HCT116 (cell line): ENCODE measurements around the gene PLEKHJ1. TPM values are rescaled to one million over a fixed set of nuclear protein-coding genes. Genes with fewer than 3 reads are reported as not detected.

Source experiments
- ATAC-seq: fragments of 200-7000 bp; cut with Tn5 transposase; 2 replicates; pipeline ENCODE4 v1.9.1; 2020; ENCODE audit warnings: mild to moderate bottlenecking, moderate library complexity
- BruUV-seq: library from RNA; stranded (reverse); fragments of 400-500 nt; replicated peaks from 2 replicates; lab custom pipeline; 2021; lab: Mats Ljungman, UMichigan
- CTCF ChIA-PET: fragments of 300-600 bp; sonication (Branson Sonifier 250); formaldehyde crosslinking; loops from one replicate; lab custom pipeline; 2021; ENCODE audit warnings: antibody characterized with exemption; lab: Charles Lee
- POLR2A ChIA-PET: fragments of 300-600, 350-600 bp; sonication (Branson Sonifier 250); formaldehyde crosslinking; loops from one replicate; lab custom pipeline; 2021; ENCODE audit warnings: antibody characterized with exemption; lab: Charles Lee
- RAD21 ChIA-PET, 2 experiments: fragments of 300-600 bp; sonication (Branson Sonifier 250); formaldehyde crosslinking; loops; one replicate each; lab custom pipeline; 2023; ENCODE audit warnings: low total read pairs in 2 of 2; ENCODE audit not compliant: uncharacterized antibody in 2 of 2, unreplicated experiment in 2 of 2, low non-redundant PET in 1 of 2; lab: Charles Lee
- DNase-seq: peaks from one replicate; pipeline ENCODE4 v3.0.0-alpha.2; 2010; ENCODE audit warnings: low read depth, low spot score
- H2AFZ ChIP-seq: fragments of 200-600 bp; shearing (Covaris generic), sonication (generic); 2 replicates; pipeline ENCODE4 v1.6.1; 2017; ENCODE audit warnings: low read depth, mixed run types, mixed read lengths, antibody characterized with exemption, low read length; ENCODE audit not compliant: poor library complexity, severe bottlenecking
- H3K27ac ChIP-seq: 2 replicates; pipeline ENCODE4 v1.5.1; 2012; ENCODE audit warnings: low read depth, low read length
- H3K27me3 ChIP-seq: fragments of 200-600 bp; sonication (generic); 2 replicates; pipeline ENCODE4 v1.6.1; 2016; ENCODE audit warnings: mixed run types, low read length, mixed read lengths; ENCODE audit not compliant: insufficient read depth
- H3K36me3 ChIP-seq, 2 experiments: fragments of 200-500 bp in 1 of 2; fragments of 200-600 bp in 1 of 2; sonication (Bioruptor generic) in 1 of 2; sonication (generic) in 1 of 2; 2 replicates each; pipeline versions ENCODE4 v1.5.1 to v1.6.1; 2014 to 2016; ENCODE audit warnings: low read length in 2 of 2, inconsistent platforms in 1 of 2, mixed read lengths in 1 of 2, mixed run types in 1 of 2; ENCODE audit not compliant: insufficient read depth in 2 of 2, control insufficient read depth in 1 of 2
- H3K4me1 ChIP-seq, 2 experiments: fragments of 200-600 bp in 1 of 2; sonication (generic) in 1 of 2; 2 replicates each; pipeline versions ENCODE4 v1.5.1 to v1.6.1; 2012 to 2017; ENCODE audit warnings: low read length in 2 of 2, inconsistent platforms in 1 of 2, mild to moderate bottlenecking in 1 of 2, mixed read lengths in 1 of 2, mixed run types in 1 of 2, moderate library complexity in 1 of 2; ENCODE audit not compliant: insufficient read depth in 2 of 2, control insufficient read depth in 1 of 2
- H3K4me2 ChIP-seq: fragments of 200-600 bp; sonication (generic); 2 replicates; pipeline ENCODE4 v1.6.1; 2017; ENCODE audit warnings: mixed run types, low read length, mixed read lengths
- H3K4me3 ChIP-seq, 2 experiments: fragments of 200-600 bp in 1 of 2; sonication (generic) in 1 of 2; replicated peaks in 1 of 2; 2 replicates each; pipeline ENCODE4 v1.5.1; 2011 to 2016; ENCODE audit warnings: low read length in 2 of 2, control low read depth in 1 of 2, low read depth in 1 of 2, mild to moderate bottlenecking in 1 of 2, mixed read lengths in 1 of 2, mixed run types in 1 of 2
- H3K79me2 ChIP-seq: fragments of 200-600 bp; sonication (generic); 2 replicates; pipeline ENCODE4 v1.6.1; 2017; ENCODE audit warnings: mild to moderate bottlenecking, mixed run types, low read length, moderate library complexity, mixed read lengths; ENCODE audit not compliant: insufficient read depth
- H3K9ac ChIP-seq: fragments of 200-600 bp; sonication (generic); 2 replicates; pipeline ENCODE4 v1.6.1; 2016; ENCODE audit warnings: low read length, mixed read lengths
- H3K9me2 ChIP-seq: fragments of 200-600 bp; sonication (generic), shearing (Covaris generic); 2 replicates; pipeline ENCODE4 v1.6.1; 2017; ENCODE audit warnings: mixed run types, mild to moderate bottlenecking, moderate library complexity; ENCODE audit not compliant: insufficient read depth
- H3K9me3 ChIP-seq, 2 experiments: fragments of 200-500 bp in 1 of 2; fragments of 200-600 bp in 1 of 2; sonication (Bioruptor generic) in 1 of 2; sonication (generic) in 1 of 2; 2 replicates each; pipeline ENCODE4 v1.6.1; 2014 to 2017; ENCODE audit warnings: low read length in 2 of 2, mixed read lengths in 2 of 2, inconsistent platforms in 1 of 2, low read depth in 1 of 2, mild to moderate bottlenecking in 1 of 2, mixed run types in 1 of 2, moderate library complexity in 1 of 2; ENCODE audit not compliant: control insufficient read depth in 1 of 2, insufficient read depth in 1 of 2
- H4K20me1 ChIP-seq: fragments of 200-600 bp; sonication (generic), shearing (Covaris generic); 2 replicates; pipeline ENCODE4 v1.6.1; 2017; ENCODE audit warnings: mixed run types, mild to moderate bottlenecking, moderate library complexity; ENCODE audit not compliant: insufficient read depth
- CEBPB ChIP-seq: IDR thresholded peaks from 2 replicates; pipeline ENCODE4 v1.6.1; 2012; ENCODE audit warnings: low read depth
- EGR1 ChIP-seq: IDR thresholded peaks from 2 replicates; pipeline ENCODE4 v1.6.1; 2012; ENCODE audit warnings: low read depth
- EZH2 ChIP-seq: fragments of 200-600 bp; sonication (generic); IDR thresholded peaks from 2 replicates; pipeline ENCODE4 v1.6.1; 2017; ENCODE audit warnings: antibody characterized with exemption, mixed run types
- EZH2phosphoT487 ChIP-seq: fragments of 200-600 bp; IDR thresholded peaks from 2 replicates; pipeline ENCODE4 v1.6.1; 2018; ENCODE audit warnings: antibody characterized with exemption, borderline replicate concordance
- JUND ChIP-seq: IDR thresholded peaks from 2 replicates; pipeline ENCODE4 v1.6.1; 2012
- MAX ChIP-seq: IDR thresholded peaks from 2 replicates; pipeline ENCODE4 v1.6.1; 2012
- SIN3A ChIP-seq: IDR thresholded peaks from 2 replicates; pipeline ENCODE4 v1.6.1; 2012; ENCODE audit warnings: low read depth
- SP1 ChIP-seq: IDR thresholded peaks from 2 replicates; pipeline ENCODE4 v1.6.1; 2012; ENCODE audit warnings: low read depth
- TCF7L2 ChIP-seq: IDR thresholded peaks from 2 replicates; pipeline ENCODE4 v1.7.0; 2011; ENCODE audit warnings: borderline replicate concordance, inconsistent platforms; ENCODE audit not compliant: insufficient read depth, insufficient read length; ENCODE audit errors: extremely low read depth
- ZFX ChIP-seq: fragments of 450-650 bp; IDR thresholded peaks from 2 replicates; pipeline ENCODE4 v1.6.1; 2017
- intact Hi-C: fragments of 100-400 bp; cut with micrococcal nuclease; formaldehyde crosslinking; loops from 2 replicates; pipeline ENCODE4 v1.10.0; 2022
- total RNA-seq: library from RNA; stranded (reverse); gene quantifications from one replicate; pipeline ENCODE4 v1.2.1, GENCODE V29; 2021; ENCODE audit not compliant: unreplicated experiment
- TF ChIP-seq, protein P1 (sequence below): IDR thresholded peaks from 2 replicates; pipeline ENCODE4 v1.6.1; 2012

Gene PLEKHJ1
- total RNA-seq, 1 experiment from 2014 or later: 88.2 TPM

GRCh38 chr19:2268480-2268830 is 32.3 kb upstream of the PLEKHJ1 start:
- RAD21 ChIA-PET: no interaction called here
- TF ChIP-seq, protein P1, sequence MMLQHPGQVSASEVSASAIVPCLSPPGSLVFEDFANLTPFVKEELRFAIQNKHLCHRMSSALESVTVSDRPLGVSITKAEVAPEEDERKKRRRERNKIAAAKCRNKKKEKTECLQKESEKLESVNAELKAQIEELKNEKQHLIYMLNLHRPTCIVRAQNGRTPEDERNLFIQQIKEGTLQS: no peak
- TF ChIP-seq EZH2phosphoT487 (no peak), CEBPB (no peak), EZH2 (no peak), ZFX (no peak), SP1 (no peak), JUND (no peak), TCF7L2 (no peak)
- TF ChIP-seq, all 23 proteins: peak for 0
- H3K4me1 ChIP-seq: peaks cover 16 to 38% of the 10 kb centered on the region in 2 experiments
- H3K4me2 ChIP-seq: peak overlapping the region; percentile 87
- no TSS peak for BruUV-seq
- peaks cover 16% of the 10 kb centered on the region; the same call in 1 of the 2 replicates for H4K20me1 ChIP-seq
- intact Hi-C loops: loop anchor here (5.0 kb wide), 1 partner anchor 101 kb away; no protein-coding TSS in a partner anchor
- peaks cover 41% of the 10 kb centered on the region for H3K79me2 ChIP-seq
- CTCF ChIA-PET: no interaction called here
- DNase-seq (no peak), ATAC-seq (no peak)
- H2AFZ ChIP-seq: peak overlapping the region; percentile 74
- no peaks in the 10 kb centered on the region for H3K9me2 ChIP-seq
- H3K9me3 ChIP-seq: no peaks in the 10 kb centered on the region
- H3K4me3 ChIP-seq: peak overlapping the region in 1 of 2 experiments; percentile 57; a peak in 1 of 4 replicates
- no peaks in the 10 kb centered on the region for H3K27me3 ChIP-seq
- POLR2A ChIA-PET: no interaction called here
- no peak overlapping the region for H3K27ac ChIP-seq
- H3K36me3 ChIP-seq: peaks cover 11 to 22% of the 10 kb centered on the region in 2 experiments; a peak in 2 of 4 replicates
- peak overlapping the region; percentile 55; the same call in 1 of the 2 replicates for H3K9ac ChIP-seq

DNA sequence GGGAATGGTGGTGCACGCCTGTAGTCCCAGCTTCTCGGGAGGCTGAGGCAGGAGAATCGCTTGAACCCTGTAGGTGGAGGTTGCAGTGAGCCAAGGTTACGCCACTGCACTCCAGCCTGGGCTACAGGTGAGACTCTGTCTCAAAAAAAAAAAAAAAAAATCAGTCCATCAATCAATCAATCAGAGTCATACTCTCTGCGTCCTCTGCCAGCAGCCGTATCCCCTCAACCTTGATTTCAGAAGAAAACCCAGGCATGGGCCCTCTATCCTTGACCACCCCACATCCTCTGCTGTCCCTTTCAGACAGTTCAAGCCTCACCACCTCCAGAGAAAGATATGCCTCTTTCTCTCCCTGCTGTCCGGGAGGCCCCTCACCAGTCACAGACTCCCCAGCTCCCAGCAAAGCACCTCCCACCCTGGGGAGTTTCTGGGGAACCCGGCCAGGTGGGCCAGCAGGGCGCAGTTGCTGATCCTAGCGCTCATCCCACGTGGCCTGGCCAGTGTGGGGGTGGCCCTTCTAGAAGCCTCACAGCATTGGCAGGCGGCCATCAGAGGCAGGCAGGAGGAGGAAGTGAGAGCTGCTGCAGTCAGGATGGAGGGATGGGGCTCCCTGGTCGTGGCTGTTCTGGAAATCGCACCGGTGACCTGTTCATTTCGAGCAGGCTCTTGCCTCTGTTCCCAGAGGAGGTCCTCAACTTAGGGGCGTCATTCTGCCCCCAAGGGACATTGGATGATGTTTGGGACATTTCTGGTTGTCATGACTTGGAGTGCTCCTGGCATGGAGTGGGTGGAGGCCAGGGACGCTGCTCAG is 30.3 kb upstream of the PLEKHJ1 start:
- Histone ChIP-seq H3K79me2 (peaks cover 21% of the 10 kb centered on the region), H3K36me3 (peaks cover under 1 to 11% of the 10 kb centered on the region in 2 experiments; a peak in 1 of 4 replicates), H3K27ac (peak overlapping the region; percentile 16; the same call in 1 of the 2 replicates), H3K27me3 (no peaks in the 10 kb centered on the region), H3K9me3 (no peaks in the 10 kb centered on the region), H3K4me2 (peak overlapping the region; percentile 40), H3K4me1 (peaks cover 18 to 27% of the 10 kb centered on the region in 2 experiments; a peak in 3 of 4 replicates), H3K9me2 (no peaks in the 10 kb centered on the region), H4K20me1 (peaks cover 5% of the 10 kb centered on the region; the same call in 1 of the 2 replicates), H3K4me3 (no peak overlapping the region), H3K9ac (peak overlapping the region; percentile 39; the same call in 1 of the 2 replicates), H2AFZ (peak overlapping the region; percentile 26)
- ATAC-seq: no peak
- intact Hi-C loops: loop anchor here (5.0 kb wide), 1 partner anchor 99 kb away; no protein-coding TSS in a partner anchor
- DNase-seq: no peak
- TF ChIP-seq MAX (0 out of 2 replicates have a peak, but pooled peaks have one; percentile 42), SIN3A (no peak), EGR1 (peak; percentile 63; the same call in 1 of the 2 replicates)
- BruUV-seq: no TSS peak
- RAD21 ChIA-PET: no interaction called here
- CTCF ChIA-PET: interaction anchor here (0.6 kb wide), 1 partner anchor 8 kb away, joined by 3 read pairs; no protein-coding TSS in a partner anchor
- POLR2A ChIA-PET: interaction anchor here (1.0 to 1.3 kb wide), 2 partner anchors 97 to 402 kb away, joined by 3 read pairs; no protein-coding TSS in a partner anchor
